ENCODE data around the gene PRKN. TPM values are rescaled to one million over a fixed set of nuclear protein-coding genes. Genes with fewer than 3 reads are reported as not detected.

The PRKN gene
- total RNA-seq, 1 experiment from 2014 or later, result 0.46 TPM

DNA sequence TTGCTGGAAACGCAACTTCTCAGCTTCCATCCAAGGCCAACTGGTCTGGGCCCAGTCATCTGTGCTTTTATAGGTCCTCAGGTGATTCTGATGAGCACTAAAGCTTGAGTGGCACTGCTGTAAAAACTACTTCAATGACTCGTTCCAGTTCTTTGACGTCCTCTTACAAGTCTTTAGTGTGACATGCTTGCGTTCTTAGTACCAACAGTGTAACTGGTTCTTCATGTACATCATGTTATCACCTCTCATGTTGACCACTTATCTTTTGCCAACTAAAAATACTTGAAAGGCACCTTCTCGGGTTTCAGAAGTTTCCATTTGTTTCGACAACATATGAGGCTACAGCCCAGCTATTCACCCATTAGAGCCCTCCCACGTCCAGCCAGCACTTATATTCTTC, 468.9 kb downstream of the PRKN start:
- ChIA-PET CTCF (no interaction called here), POLR2A (no interaction called here)
- in situ Hi-C loops (cut with HindIII; ENCODE audit: low pct_unique_long_range_greater_than_20kb, low sequenced_read_pairs), result no loop called here
- no peak for DNase-seq (ENCODE audit: low read depth, low spot score)
- intact Hi-C loops (cut with micrococcal nuclease; ENCODE audit: unreplicated experiment), result no loop called here
- no peak overlapping the region for H3K27ac ChIP-seq (ENCODE audit: low read length)
- no peaks in the 10 kb centered on the region for H3K4me1 ChIP-seq (ENCODE audit: control insufficient read depth, insufficient read depth, low read length)
- no peak for TF ChIP-seq SIN3A (IDR thresholded peaks at IDR 0.05; ENCODE audit: borderline replicate concordance, insufficient read depth, low read depth, low read length)
- TF ChIP-seq, protein P1, sequence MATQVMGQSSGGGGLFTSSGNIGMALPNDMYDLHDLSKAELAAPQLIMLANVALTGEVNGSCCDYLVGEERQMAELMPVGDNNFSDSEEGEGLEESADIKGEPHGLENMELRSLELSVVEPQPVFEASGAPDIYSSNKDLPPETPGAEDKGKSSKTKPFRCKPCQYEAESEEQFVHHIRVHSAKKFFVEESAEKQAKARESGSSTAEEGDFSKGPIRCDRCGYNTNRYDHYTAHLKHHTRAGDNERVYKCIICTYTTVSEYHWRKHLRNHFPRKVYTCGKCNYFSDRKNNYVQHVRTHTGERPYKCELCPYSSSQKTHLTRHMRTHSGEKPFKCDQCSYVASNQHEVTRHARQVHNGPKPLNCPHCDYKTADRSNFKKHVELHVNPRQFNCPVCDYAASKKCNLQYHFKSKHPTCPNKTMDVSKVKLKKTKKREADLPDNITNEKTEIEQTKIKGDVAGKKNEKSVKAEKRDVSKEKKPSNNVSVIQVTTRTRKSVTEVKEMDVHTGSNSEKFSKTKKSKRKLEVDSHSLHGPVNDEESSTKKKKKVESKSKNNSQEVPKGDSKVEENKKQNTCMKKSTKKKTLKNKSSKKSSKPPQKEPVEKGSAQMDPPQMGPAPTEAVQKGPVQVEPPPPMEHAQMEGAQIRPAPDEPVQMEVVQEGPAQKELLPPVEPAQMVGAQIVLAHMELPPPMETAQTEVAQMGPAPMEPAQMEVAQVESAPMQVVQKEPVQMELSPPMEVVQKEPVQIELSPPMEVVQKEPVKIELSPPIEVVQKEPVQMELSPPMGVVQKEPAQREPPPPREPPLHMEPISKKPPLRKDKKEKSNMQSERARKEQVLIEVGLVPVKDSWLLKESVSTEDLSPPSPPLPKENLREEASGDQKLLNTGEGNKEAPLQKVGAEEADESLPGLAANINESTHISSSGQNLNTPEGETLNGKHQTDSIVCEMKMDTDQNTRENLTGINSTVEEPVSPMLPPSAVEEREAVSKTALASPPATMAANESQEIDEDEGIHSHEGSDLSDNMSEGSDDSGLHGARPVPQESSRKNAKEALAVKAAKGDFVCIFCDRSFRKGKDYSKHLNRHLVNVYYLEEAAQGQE (IDR thresholded peaks at IDR 0.05; ENCODE audit: insufficient read depth in 1 of 2, low read depth in 2 of 2, low read length in 1 of 2), result no peak
- TF ChIP-seq TCF7L2 (IDR thresholded peaks at IDR 0.05; ENCODE audit: low read depth, low read length), result no peak
- TF ChIP-seq, protein P2, sequence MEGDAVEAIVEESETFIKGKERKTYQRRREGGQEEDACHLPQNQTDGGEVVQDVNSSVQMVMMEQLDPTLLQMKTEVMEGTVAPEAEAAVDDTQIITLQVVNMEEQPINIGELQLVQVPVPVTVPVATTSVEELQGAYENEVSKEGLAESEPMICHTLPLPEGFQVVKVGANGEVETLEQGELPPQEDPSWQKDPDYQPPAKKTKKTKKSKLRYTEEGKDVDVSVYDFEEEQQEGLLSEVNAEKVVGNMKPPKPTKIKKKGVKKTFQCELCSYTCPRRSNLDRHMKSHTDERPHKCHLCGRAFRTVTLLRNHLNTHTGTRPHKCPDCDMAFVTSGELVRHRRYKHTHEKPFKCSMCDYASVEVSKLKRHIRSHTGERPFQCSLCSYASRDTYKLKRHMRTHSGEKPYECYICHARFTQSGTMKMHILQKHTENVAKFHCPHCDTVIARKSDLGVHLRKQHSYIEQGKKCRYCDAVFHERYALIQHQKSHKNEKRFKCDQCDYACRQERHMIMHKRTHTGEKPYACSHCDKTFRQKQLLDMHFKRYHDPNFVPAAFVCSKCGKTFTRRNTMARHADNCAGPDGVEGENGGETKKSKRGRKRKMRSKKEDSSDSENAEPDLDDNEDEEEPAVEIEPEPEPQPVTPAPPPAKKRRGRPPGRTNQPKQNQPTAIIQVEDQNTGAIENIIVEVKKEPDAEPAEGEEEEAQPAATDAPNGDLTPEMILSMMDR (IDR thresholded peaks at IDR 0.05), result no peak
- TF ChIP-seq POLR2AphosphoS5 (IDR thresholded peaks at IDR 0.05; ENCODE audit: low read depth, low read length), result no peak
- H3K27me3 ChIP-seq (ENCODE audit: control insufficient read depth, insufficient read depth, low read length), result no peaks in the 10 kb centered on the region
- no peaks in the 10 kb centered on the region for H3K9me3 ChIP-seq (ENCODE audit: control insufficient read depth, insufficient read depth, low read depth, low read length)
- no TSS peak for BruUV-seq (replicated peaks)
- no peak overlapping the region for H3K4me3 ChIP-seq (ENCODE audit: low read depth in 2 of 2, low read length in 2 of 2)
- ATAC-seq, result no peak
- no peaks in the 10 kb centered on the region for H3K36me3 ChIP-seq (ENCODE audit: control insufficient read depth, insufficient read depth, low read length)

DNA sequence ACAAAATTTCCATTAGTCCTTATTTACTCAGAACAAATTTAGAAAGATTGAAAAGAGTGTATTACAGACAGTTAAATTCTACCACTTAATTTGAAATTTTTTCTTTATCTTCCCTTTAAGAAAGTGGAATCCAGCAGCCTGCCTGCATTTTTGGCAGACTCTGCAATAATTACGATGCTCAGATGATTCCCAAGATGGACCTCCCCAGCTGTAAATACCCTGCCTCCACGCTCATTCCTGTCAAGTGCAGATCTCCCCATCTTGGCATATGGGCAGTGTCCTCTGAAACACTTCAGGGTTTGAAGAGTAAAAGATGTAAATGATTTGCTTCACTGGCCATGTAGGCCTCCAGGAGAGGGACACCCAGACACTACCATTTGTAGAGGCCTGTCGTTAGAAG, 471.2 kb downstream of the PRKN start:
- Histone ChIP-seq H3K27ac (ENCODE audit: low read length) (no peak overlapping the region), H3K9me3 (ENCODE audit: control insufficient read depth, insufficient read depth, low read depth, low read length) (no peaks in the 10 kb centered on the region), H3K4me3 (ENCODE audit: low read depth in 2 of 2, low read length in 2 of 2) (no peak overlapping the region), H3K36me3 (ENCODE audit: control insufficient read depth, insufficient read depth, low read length) (no peaks in the 10 kb centered on the region), H3K4me1 (ENCODE audit: control insufficient read depth, insufficient read depth, low read length) (no peaks in the 10 kb centered on the region), H3K27me3 (ENCODE audit: control insufficient read depth, insufficient read depth, low read length) (no peaks in the 10 kb centered on the region)
- intact Hi-C loops (cut with micrococcal nuclease; ENCODE audit: unreplicated experiment), result no loop called here
- ATAC-seq (no peak), DNase-seq (ENCODE audit: low read depth, low spot score) (no peak)
- TF ChIP-seq, protein P1 (IDR thresholded peaks at IDR 0.05; ENCODE audit: insufficient read depth in 1 of 2, low read depth in 2 of 2, low read length in 1 of 2), result no peak
- TF ChIP-seq SIN3A (IDR thresholded peaks at IDR 0.05; ENCODE audit: borderline replicate concordance, insufficient read depth, low read depth, low read length) (no peak), POLR2AphosphoS5 (IDR thresholded peaks at IDR 0.05; ENCODE audit: low read depth, low read length) (no peak), TCF7L2 (IDR thresholded peaks at IDR 0.05; ENCODE audit: low read depth, low read length) (no peak)
- TF ChIP-seq, protein P2 (IDR thresholded peaks at IDR 0.05), result no peak
- BruUV-seq (replicated peaks), result no TSS peak
- CTCF ChIA-PET, result no interaction called here
- POLR2A ChIA-PET, result no interaction called here
- in situ Hi-C loops (cut with HindIII; ENCODE audit: low pct_unique_long_range_greater_than_20kb, low sequenced_read_pairs), result no loop called here
